BE2C (cell line): ENCODE measurements around the gene LAMA2.

ENCODE experiments used
- DNase-seq: peaks from one replicate; pipeline ENCODE4 v3.0.0-alpha.2; 2020
- H3K27me3 ChIP-seq: fragments of 250-450 bp; sonication (Bioruptor Pico); 2 replicates; pipeline ENCODE4 v1.5.1; 2020; ENCODE audit warnings: mild to moderate bottlenecking
- H3K36me3 ChIP-seq: fragments of 250-450 bp; sonication (Bioruptor Pico); 2 replicates; pipeline ENCODE4 v1.5.1; 2020; ENCODE audit warnings: mild to moderate bottlenecking
- H3K4me1 ChIP-seq: fragments of 250-450 bp; sonication (Bioruptor Pico); 2 replicates; pipeline ENCODE4 v1.5.1; 2020
- H3K4me3 ChIP-seq: 2 replicates; pipeline ENCODE4 v1.5.1; 2011; ENCODE audit warnings: low read depth, low read length
- H3K9me3 ChIP-seq: fragments of 250-450 bp; sonication (Bioruptor Pico); 2 replicates; pipeline ENCODE4 v1.5.1; 2020
- TF ChIP-seq, protein P1 (sequence below): IDR thresholded peaks from 2 replicates; pipeline ENCODE4 v1.5.1; 2012; ENCODE audit warnings: mild to moderate bottlenecking, low read depth, low read length

The LAMA2 gene

DNA sequence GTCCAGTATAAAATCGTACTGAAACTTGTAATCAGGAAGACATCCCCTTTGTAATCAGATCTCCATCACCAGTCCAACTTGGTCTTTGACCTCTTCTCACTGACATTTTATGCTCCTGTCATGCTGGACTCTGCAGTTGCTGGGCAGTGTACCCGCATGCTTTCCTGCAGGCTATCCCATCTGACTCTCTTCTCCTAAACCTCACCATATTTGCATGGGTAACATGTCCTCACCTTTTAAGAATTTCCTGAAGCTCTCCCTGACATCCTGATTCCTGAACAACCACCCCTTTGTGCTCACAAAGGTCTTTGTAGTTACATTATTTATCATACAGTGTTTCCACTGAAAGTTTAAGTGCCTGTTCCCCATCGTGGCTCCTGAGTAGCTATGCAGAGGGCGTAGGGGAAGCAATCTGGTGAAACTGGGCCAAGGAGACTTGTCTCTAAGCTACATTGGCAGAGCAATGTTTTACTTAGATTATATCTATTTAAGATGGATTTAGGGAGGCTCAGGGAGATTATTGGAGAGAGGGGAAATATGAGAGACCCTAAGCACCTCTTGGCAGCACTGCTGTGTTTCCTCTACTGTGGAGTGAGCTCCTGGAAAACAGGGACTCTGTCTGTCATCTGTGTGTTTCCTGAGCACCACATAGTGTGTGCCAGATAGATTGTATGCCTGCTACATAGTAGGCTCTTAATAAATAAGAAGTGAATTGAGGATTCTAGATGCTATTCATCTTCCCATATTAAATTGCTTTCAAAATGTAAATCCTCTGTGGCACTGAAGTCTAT, 124.0 kb downstream of the LAMA2 start:
- Histone ChIP-seq H3K4me1 (no peaks in the 10 kb centered on the region), H3K9me3 (no peaks in the 10 kb centered on the region), H3K4me3 (no peak overlapping the region), H3K36me3 (no peaks in the 10 kb centered on the region), H3K27me3 (no peaks in the 10 kb centered on the region)
- TF ChIP-seq, protein P1, sequence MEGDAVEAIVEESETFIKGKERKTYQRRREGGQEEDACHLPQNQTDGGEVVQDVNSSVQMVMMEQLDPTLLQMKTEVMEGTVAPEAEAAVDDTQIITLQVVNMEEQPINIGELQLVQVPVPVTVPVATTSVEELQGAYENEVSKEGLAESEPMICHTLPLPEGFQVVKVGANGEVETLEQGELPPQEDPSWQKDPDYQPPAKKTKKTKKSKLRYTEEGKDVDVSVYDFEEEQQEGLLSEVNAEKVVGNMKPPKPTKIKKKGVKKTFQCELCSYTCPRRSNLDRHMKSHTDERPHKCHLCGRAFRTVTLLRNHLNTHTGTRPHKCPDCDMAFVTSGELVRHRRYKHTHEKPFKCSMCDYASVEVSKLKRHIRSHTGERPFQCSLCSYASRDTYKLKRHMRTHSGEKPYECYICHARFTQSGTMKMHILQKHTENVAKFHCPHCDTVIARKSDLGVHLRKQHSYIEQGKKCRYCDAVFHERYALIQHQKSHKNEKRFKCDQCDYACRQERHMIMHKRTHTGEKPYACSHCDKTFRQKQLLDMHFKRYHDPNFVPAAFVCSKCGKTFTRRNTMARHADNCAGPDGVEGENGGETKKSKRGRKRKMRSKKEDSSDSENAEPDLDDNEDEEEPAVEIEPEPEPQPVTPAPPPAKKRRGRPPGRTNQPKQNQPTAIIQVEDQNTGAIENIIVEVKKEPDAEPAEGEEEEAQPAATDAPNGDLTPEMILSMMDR = no peak
- DNase-seq = no peak

DNA sequence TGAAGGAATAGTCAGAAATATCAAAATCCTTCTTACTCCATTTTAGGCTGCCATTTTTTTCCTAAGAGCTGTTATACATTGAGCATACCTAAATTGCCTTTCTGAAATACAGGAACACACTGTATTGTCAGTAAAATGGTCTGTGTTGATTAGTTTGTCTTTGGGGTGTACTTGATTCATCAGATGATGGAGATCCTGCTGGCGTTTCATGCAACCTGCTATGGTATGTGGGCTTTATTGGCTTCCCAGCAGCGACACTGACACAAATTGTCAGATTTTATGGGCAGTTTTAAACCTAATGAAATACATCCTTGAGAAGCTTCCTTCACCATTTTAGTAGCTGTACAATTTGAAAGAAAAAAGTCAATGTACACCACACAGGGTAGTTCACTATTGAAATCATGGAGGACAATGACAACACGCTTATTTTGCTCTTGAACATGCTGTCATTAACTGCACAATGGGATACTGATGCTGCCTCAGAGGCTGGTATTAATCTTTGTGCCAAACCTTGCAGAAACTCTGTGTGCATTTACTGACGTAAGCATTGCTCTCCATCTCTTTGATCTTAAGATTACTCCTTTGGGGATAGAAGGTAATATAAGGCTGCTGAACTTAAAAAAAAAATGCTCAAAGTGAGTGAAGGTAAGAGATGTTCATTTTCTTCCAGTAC, 124.9 kb downstream of the LAMA2 start:
- no peaks in the 10 kb centered on the region for H3K36me3 ChIP-seq
- no peak for DNase-seq
- H3K4me1 ChIP-seq = no peaks in the 10 kb centered on the region
- no peak overlapping the region for H3K4me3 ChIP-seq
- H3K27me3 ChIP-seq = no peaks in the 10 kb centered on the region
- no peaks in the 10 kb centered on the region for H3K9me3 ChIP-seq
- TF ChIP-seq, protein P1 = no peak

DNA sequence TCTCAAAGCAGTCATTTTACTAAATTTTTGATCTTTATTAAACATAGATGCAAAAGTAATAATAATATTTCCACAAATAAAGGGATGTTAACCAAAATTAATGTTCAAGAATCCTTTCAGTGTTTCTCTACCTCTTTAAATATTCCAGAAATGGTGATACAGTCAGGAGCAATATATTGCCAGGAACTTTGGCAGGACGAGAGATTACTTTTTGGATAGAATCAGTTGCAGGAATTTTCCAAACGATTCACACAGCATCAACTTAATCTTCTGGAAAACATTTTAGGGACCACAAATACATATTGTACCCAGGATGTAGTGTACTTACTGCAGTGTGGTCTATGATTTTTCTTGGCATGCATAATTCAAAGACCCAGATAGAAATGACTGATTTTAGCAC, 125.7 kb downstream of the LAMA2 start:
- H3K27me3 ChIP-seq = no peaks in the 10 kb centered on the region
- no peak for DNase-seq
- no peaks in the 10 kb centered on the region for H3K36me3 ChIP-seq
- no peak overlapping the region for H3K4me3 ChIP-seq
- H3K9me3 ChIP-seq = no peaks in the 10 kb centered on the region
- no peaks in the 10 kb centered on the region for H3K4me1 ChIP-seq
- TF ChIP-seq, protein P1 = no peak

DNA sequence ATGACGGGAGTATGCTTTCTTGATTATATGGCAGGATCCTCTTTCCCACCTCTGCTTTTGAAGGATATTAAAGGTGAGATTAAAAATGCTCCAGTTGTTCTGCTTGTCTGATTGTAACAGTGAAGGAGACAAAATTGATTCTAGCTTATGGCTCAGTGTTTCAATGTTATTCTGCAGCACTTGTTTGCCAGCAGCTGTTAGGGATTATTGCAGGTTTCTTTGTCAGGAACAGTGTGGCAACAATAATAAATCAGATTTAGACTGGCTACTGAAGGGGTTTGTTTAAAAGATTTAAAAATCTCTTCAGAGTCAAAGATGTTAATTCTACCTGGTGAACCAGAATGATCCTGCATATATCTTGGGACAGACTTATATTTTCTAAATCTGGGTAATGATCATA, 126.9 kb downstream of the LAMA2 start:
- TF ChIP-seq, protein P1 = no peak
- Histone ChIP-seq H3K4me3 (no peak overlapping the region), H3K27me3 (no peaks in the 10 kb centered on the region), H3K36me3 (no peaks in the 10 kb centered on the region), H3K9me3 (no peaks in the 10 kb centered on the region), H3K4me1 (no peaks in the 10 kb centered on the region)
- no peak for DNase-seq

DNA sequence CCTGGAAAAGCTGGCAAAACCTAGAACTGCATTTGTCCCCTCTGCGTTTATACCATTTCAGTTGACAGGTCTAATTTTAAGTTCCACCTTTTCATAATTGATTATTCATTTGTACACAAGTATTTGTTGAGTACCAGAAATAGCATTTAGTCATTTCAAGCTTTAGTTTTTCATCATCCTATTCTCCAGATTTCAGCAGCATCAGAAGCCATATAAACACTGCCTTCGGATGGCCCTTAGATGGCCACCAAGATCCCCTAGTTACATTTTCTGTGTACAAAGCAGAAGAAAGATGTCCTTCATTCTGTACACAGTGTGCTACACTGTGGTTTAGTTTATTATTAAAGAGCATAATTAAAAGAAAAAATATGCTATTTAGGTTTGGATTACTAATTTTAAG, 131.4 kb downstream of the LAMA2 start:
- H3K9me3 ChIP-seq = no peaks in the 10 kb centered on the region
- DNase-seq = no peak
- H3K4me1 ChIP-seq = no peaks in the 10 kb centered on the region
- no peaks in the 10 kb centered on the region for H3K27me3 ChIP-seq
- no peaks in the 10 kb centered on the region for H3K36me3 ChIP-seq
- TF ChIP-seq, protein P1 = no peak
- no peak overlapping the region for H3K4me3 ChIP-seq

DNA sequence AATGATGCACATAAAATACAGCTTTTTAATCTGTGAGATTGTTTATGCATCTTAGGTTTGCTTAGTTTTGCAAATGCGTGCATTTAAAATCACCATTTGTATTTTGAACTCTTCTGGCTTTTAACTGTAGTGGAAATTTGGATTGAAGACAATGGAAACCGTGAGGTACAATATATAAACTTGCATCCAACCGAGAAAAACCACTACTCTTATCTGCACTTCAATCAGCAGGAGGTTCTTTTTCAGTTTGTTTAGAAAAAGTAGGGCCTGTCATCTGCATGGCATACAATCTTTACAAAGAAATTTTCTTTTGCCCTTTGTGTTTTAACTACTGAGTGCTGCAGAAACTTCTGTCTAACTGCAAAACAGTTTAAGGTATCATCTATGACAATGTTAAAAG, 132.8 kb downstream of the LAMA2 start:
- TF ChIP-seq, protein P1 = no peak
- H3K36me3 ChIP-seq = no peaks in the 10 kb centered on the region
- DNase-seq = no peak
- H3K4me1 ChIP-seq = no peaks in the 10 kb centered on the region
- H3K4me3 ChIP-seq = no peak overlapping the region
- H3K9me3 ChIP-seq = no peaks in the 10 kb centered on the region
- no peaks in the 10 kb centered on the region for H3K27me3 ChIP-seq
